ENCODE measurements around the gene PARP2. TPM values are rescaled to one million over a fixed set of nuclear protein-coding genes. Genes with fewer than 3 reads are reported as not detected.

PARP2 gene
- total RNA-seq, 4 donors from 2014 or later = 12.2 to 34.0 (median 14.9) TPM

GRCh38 chr14:20386276-20386855, 42.9 kb downstream of the PARP2 start:
- H3K9me3 ChIP-seq = no peaks in the 10 kb centered on the region
- no peak for TF ChIP-seq POLR2AphosphoS5 (IDR thresholded peaks at IDR 0.05)
- TF ChIP-seq, protein P1, sequence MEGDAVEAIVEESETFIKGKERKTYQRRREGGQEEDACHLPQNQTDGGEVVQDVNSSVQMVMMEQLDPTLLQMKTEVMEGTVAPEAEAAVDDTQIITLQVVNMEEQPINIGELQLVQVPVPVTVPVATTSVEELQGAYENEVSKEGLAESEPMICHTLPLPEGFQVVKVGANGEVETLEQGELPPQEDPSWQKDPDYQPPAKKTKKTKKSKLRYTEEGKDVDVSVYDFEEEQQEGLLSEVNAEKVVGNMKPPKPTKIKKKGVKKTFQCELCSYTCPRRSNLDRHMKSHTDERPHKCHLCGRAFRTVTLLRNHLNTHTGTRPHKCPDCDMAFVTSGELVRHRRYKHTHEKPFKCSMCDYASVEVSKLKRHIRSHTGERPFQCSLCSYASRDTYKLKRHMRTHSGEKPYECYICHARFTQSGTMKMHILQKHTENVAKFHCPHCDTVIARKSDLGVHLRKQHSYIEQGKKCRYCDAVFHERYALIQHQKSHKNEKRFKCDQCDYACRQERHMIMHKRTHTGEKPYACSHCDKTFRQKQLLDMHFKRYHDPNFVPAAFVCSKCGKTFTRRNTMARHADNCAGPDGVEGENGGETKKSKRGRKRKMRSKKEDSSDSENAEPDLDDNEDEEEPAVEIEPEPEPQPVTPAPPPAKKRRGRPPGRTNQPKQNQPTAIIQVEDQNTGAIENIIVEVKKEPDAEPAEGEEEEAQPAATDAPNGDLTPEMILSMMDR (IDR thresholded peaks at IDR 0.05) = no peak
- TF ChIP-seq POLR2A (IDR thresholded peaks at IDR 0.05) = no peak
- no peak for TF ChIP-seq EP300 (IDR thresholded peaks at IDR 0.05)
- no peak overlapping the region for H3K27ac ChIP-seq
- peaks cover 94% of the 10 kb centered on the region for H3K36me3 ChIP-seq
- H3K4me3 ChIP-seq = no peak overlapping the region
- H3K27me3 ChIP-seq = no peaks in the 10 kb centered on the region
- no peaks in the 10 kb centered on the region for H3K4me1 ChIP-seq
- no peak for DNase-seq (ENCODE audit: low spot score in 2 of 2)
- WGBS = 98% methylated on average over 17 of the region's 17 CpGs

DNA sequence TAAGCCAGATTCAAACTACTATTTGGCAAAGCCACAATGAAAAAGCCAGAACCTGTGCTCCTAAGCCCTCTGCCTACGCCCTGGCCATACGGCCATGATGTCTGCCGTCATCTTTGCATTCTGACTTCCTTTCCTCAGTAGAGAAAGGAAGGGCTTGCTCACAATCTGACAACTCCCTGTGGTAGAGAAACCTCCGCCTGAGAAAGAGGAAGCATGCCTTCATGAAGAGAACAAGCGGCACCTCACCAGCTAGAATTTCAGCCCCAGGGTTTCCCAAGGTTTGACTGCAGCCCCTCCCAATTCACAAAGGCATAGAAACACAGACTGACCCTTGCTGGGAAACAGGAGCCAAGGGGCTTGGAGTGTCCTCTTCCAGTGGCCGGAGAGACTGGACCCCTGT, 44.1 kb downstream of the PARP2 start:
- Histone ChIP-seq H3K27ac (no peak overlapping the region), H3K27me3 (no peaks in the 10 kb centered on the region), H3K4me3 (no peak overlapping the region), H3K36me3 (peaks cover 93% of the 10 kb centered on the region), H3K9me3 (no peaks in the 10 kb centered on the region), H3K4me1 (no peaks in the 10 kb centered on the region)
- TF ChIP-seq, protein P1 (IDR thresholded peaks at IDR 0.05) = no peak
- TF ChIP-seq POLR2A (IDR thresholded peaks at IDR 0.05) (no peak), POLR2AphosphoS5 (IDR thresholded peaks at IDR 0.05) (no peak), EP300 (IDR thresholded peaks at IDR 0.05) (no peak)
- no peak for DNase-seq (ENCODE audit: low spot score in 2 of 2)
- WGBS = 80% methylated on average over 6 of the region's 6 CpGs

DNA sequence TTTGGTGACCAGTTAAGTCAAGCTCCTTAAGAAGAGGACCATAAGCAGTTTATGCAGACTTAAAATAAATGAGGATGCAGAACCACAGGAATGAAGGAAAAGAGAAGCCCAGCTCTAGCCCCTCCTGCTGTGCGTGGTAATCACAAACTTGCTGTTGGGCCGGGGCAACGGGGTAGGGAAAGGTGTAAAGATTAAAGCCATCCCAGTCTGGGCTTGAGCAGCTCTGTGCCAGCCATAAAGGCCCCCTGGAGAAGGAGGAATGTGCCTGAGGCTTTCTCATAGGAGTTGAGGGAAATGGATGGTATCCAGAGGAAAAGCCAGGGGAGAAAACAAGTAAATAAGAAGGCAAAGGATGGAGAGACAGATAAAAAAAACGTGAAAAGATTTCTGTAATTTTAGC, 44.7 kb downstream of the PARP2 start:
- TF ChIP-seq, protein P1 (IDR thresholded peaks at IDR 0.05) = no peak
- TF ChIP-seq EP300 (IDR thresholded peaks at IDR 0.05) (no peak), POLR2A (IDR thresholded peaks at IDR 0.05) (no peak)
- Histone ChIP-seq H3K4me3 (no peak overlapping the region), H3K4me1 (no peaks in the 10 kb centered on the region), H3K27ac (no peak overlapping the region), H3K27me3 (no peaks in the 10 kb centered on the region), H3K36me3 (peaks cover 92% of the 10 kb centered on the region), H3K9me3 (no peaks in the 10 kb centered on the region)
- WGBS = 59% methylated on average over 4 of the region's 4 CpGs
- no peak for DNase-seq (ENCODE audit: low spot score in 2 of 2)

DNA sequence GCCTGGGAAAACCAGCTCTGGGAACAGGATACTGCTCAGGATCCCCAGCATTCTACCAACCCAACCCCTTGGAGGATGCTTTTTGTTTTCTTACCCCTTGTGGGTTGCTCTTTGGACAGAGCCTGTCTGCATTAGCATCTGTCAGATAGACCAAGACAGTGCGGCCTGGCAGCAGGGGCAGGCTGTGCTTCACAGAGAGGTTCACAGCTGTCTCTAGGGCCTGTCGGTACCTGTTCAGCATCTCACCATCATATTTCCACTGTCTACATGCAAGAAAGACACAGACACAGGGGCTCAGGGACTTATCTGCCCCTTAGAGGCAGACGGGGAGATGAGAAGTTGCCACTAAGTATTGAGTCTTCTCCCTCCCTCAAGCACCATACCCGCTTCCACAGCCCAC, 48.1 kb downstream of the PARP2 start:
- Histone ChIP-seq H3K4me1 (no peaks in the 10 kb centered on the region), H3K27ac (no peak overlapping the region), H3K9me3 (no peaks in the 10 kb centered on the region), H3K27me3 (no peaks in the 10 kb centered on the region), H3K36me3 (peaks cover 92% of the 10 kb centered on the region), H3K4me3 (no peak overlapping the region)
- WGBS = 94% methylated on average over 4 of the region's 4 CpGs
- TF ChIP-seq, protein P1 (IDR thresholded peaks at IDR 0.05) = no peak
- TF ChIP-seq POLR2AphosphoS5 (IDR thresholded peaks at IDR 0.05) (no peak), EP300 (IDR thresholded peaks at IDR 0.05) (no peak)
- DNase-seq (ENCODE audit: low spot score in 2 of 2) = no peak

DNA sequence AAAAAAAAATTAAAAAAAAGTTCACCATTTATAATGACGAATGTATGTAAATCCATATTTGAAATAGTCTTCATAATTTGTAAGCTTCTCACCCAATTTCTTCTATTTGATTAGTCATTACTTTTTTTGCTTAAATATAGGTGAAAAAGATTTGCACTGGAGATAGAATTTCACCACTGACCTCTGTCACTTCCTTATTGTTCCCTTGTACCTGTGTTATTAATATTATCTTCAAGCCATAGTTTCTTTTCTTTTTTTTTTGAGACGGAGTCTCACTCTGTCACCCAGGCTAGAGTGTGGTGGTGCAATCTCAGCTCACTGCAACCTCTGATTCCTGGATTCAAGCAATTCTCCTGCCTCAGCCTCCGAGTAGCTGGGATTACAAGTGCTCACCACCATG, 54.1 kb downstream of the PARP2 start:
- Histone ChIP-seq H3K4me3 (no peak overlapping the region), H3K9me3 (no peaks in the 10 kb centered on the region), H3K27ac (no peak overlapping the region), H3K36me3 (peaks cover 84% of the 10 kb centered on the region), H3K27me3 (no peaks in the 10 kb centered on the region), H3K4me1 (peaks cover 7% of the 10 kb centered on the region)
- DNase-seq (ENCODE audit: low spot score in 2 of 2) = no peak
- WGBS = 95% methylated on average over 3 of the region's 3 CpGs
- TF ChIP-seq POLR2A (IDR thresholded peaks at IDR 0.05) (no peak), POLR2AphosphoS5 (IDR thresholded peaks at IDR 0.05) (no peak), EP300 (IDR thresholded peaks at IDR 0.05) (no peak)
- TF ChIP-seq, protein P1 (IDR thresholded peaks at IDR 0.05) = no peak
